ENCODE results near the gene GCAT. TPM values are rescaled to one million over a fixed set of nuclear protein-coding genes. Genes with fewer than 3 reads are reported as not detected.

The GCAT gene
- total and polyA plus RNA-seq, 2 of the 13 experiments (the other 11 are each of a cell fraction or from before 2014, with no cell fraction given), result 28.0 to 50.3 TPM

- BruUV-seq (replicated peaks), result no TSS peak
- no peaks in the 10 kb centered on the region for H3K79me2 ChIP-seq (ENCODE audit: insufficient read depth, low read length)
- H2AFZ ChIP-seq (ENCODE audit: low read length), result no peak overlapping the region
- DNase-seq (ENCODE audit: low spot score) (peak; percentile 63), FAIRE-seq (no peak), ATAC-seq (peak; percentile 65)
- ChIA-PET POLR2A (interaction anchor here (1.0 to 5.4 kb wide), 7 partner anchors 9 to 174 kb away, joined by 3 to 127 read pairs (median 4); partner anchors contain the start of genes GCAT and GGA1), CTCF (ENCODE audit: low intra/inter-chr PET ratio, low total read pairs) (no interaction called here)
- H3K4me3 ChIP-seq (replicated peaks in 1 of 3; ENCODE audit: insufficient read depth in 1 of 3, low read depth in 2 of 3, low read length in 3 of 3), result peak overlapping the region in 1 of 3 experiments; percentile 60; a peak in 1 of 6 replicates
- no peaks in the 10 kb centered on the region for H3K9me3 ChIP-seq (ENCODE audit: low read length)
- H3K4me2 ChIP-seq (ENCODE audit: low read depth, low read length), result peak overlapping the region; percentile 55
- 6% methylated on average over 10 of the region's 18 CpGs for WGBS (ENCODE audit: low lambda C conversion rate)
- intact Hi-C loops (cut with micrococcal nuclease; ENCODE audit: unreplicated experiment), result loop anchor here (2.0 kb wide), 1 partner anchor 20 kb away; no protein-coding TSS in a partner anchor
- H3K9ac ChIP-seq (ENCODE audit: insufficient read depth, low read depth, low read length), result no peak overlapping the region
- in situ Hi-C loops (cut with HindIII; ENCODE audit: extremely low pct_ligation_motif_present, low pct_unique_long_range_greater_than_20kb), result no loop called here
- H3K27me3 ChIP-seq (ENCODE audit: control insufficient read depth in 1 of 2, insufficient read depth in 2 of 2, low read length in 2 of 2), result no peaks in the 10 kb centered on the region
- H3K4me1 ChIP-seq (ENCODE audit: insufficient read depth, low read length), result peaks cover 75% of the 10 kb centered on the region
- no peaks in the 10 kb centered on the region for H3K36me3 ChIP-seq (replicated peaks in 1 of 2; ENCODE audit: control insufficient read depth in 1 of 2, insufficient read depth in 2 of 2, low read length in 2 of 2)
- H4K20me1 ChIP-seq (ENCODE audit: insufficient read depth, low read length), result no peaks in the 10 kb centered on the region
- no peak overlapping the region for H3K27ac ChIP-seq (ENCODE audit: extremely low read length, insufficient read depth, low read length)
- no peak for TF ChIP-seq SNRNP70 (IDR thresholded peaks at IDR 0.05; ENCODE audit: low read depth, low read length)
- no peak for TF ChIP-seq ZFP36L2 (CRISPR knock-in tag; IDR thresholded peaks at IDR 0.05)
- TF ChIP-seq ZNF878 (CRISPR knock-in tag; IDR thresholded peaks at IDR 0.05), result no peak
- TF ChIP-seq, protein P1, sequence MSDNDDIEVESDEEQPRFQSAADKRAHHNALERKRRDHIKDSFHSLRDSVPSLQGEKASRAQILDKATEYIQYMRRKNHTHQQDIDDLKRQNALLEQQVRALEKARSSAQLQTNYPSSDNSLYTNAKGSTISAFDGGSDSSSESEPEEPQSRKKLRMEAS (IDR thresholded peaks at IDR 0.05), result no peak; the same call in 1 of the 2 replicates
- peak; percentile 9; the same call in 1 of the 2 replicates for TF ChIP-seq ZNF121 (CRISPR knock-in tag; IDR thresholded peaks at IDR 0.05)
- peak; percentile 57 for TF ChIP-seq CTCF (CRISPR knock-in tag; IDR thresholded peaks at IDR 0.05)
- 0 out of 2 replicates have a peak, but pooled peaks have one; percentile 16 for TF ChIP-seq PITX1 (CRISPR knock-in tag; IDR thresholded peaks at IDR 0.05)
- no peak for TF ChIP-seq PHF20 (CRISPR knock-in tag; IDR thresholded peaks at IDR 0.05)
- TF ChIP-seq MXI1 (IDR thresholded peaks at IDR 0.05; ENCODE audit: borderline replicate concordance, low read depth, low read length), result no peak
- TF ChIP-seq, protein P2, sequence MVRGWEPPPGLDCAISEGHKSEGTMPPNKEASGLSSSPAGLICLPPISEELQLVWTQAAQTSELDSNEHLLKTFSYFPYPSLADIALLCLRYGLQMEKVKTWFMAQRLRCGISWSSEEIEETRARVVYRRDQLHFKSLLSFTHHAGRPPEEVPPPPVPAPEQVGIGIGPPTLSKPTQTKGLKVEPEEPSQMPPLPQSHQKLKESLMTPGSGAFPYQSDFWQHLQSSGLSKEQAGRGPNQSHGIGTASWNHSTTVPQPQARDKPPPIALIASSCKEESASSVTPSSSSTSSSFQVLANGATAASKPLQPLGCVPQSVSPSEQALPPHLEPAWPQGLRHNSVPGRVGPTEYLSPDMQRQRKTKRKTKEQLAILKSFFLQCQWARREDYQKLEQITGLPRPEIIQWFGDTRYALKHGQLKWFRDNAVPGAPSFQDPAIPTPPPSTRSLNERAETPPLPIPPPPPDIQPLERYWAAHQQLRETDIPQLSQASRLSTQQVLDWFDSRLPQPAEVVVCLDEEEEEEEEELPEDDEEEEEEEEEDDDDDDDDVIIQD (CRISPR knock-in tag; IDR thresholded peaks at IDR 0.05; ENCODE audit: low read depth), result no peak
- no peak for TF ChIP-seq IRF2 (CRISPR knock-in tag; IDR thresholded peaks at IDR 0.05)
- TF ChIP-seq TIGD3 (CRISPR knock-in tag; IDR thresholded peaks at IDR 0.05; ENCODE audit: borderline replicate concordance), result no peak
- TF ChIP-seq ZNF451 (CRISPR knock-in tag; IDR thresholded peaks at IDR 0.05), result no peak
- TF ChIP-seq HMGA1 (CRISPR knock-in tag; conservative IDR thresholded peaks at IDR 0.05), result no peak
- no peak for TF ChIP-seq CBX2 (IDR thresholded peaks at IDR 0.05; ENCODE audit: low read depth, low read length)
- no peak for TF ChIP-seq CBX2 (CRISPR knock-in tag; IDR thresholded peaks at IDR 0.05; ENCODE audit: low read depth)
- no peak for TF ChIP-seq ZFP82 (CRISPR knock-in tag; IDR thresholded peaks at IDR 0.05; ENCODE audit: borderline replicate concordance)
These were observed 25.2 kb upstream of the GCAT start for GRCh38 chr22:37782340-37783168.
